ENCODE data around the gene PPP1R1A. TPM values are rescaled to one million over a fixed set of nuclear protein-coding genes. Genes with fewer than 3 reads are reported as not detected.

PPP1R1A gene
- total RNA-seq, 1 donor from 2014 or later, result 6.8 TPM

Other genes starting within 250 kb of the PPP1R1A start
- not detected for gene GPR84, start 224.2 kb downstream of the PPP1R1A start, total RNA-seq
- gene ZNF385A, start 203.9 kb downstream of the PPP1R1A start, total RNA-seq, result 3.7 TPM
- gene ITGA5, start 169.4 kb downstream of the PPP1R1A start, total RNA-seq, result 78.8 TPM
- gene GTSF1, start 115.1 kb downstream of the PPP1R1A start, total RNA-seq, result not detected
- 8.9 TPM for gene NCKAP1L, start 90.9 kb downstream of the PPP1R1A start, total RNA-seq
- 4.2 TPM for gene PDE1B, start 39.1 kb downstream of the PPP1R1A start, total RNA-seq
- gene LACRT, start 46.2 kb upstream of the PPP1R1A start, total RNA-seq, result not detected
- not detected for gene DCD, start 59.7 kb upstream of the PPP1R1A start, total RNA-seq

Data from skeletal muscle tissue (tissue), 1 donor.